ENCODE measurements around the gene RPTOR. TPM values are rescaled to one million over a fixed set of nuclear protein-coding genes. Genes with fewer than 3 reads are reported as not detected.

The RPTOR gene
- total RNA-seq, 2 experiments from 2014 or later: 48.1 to 87.8 TPM

DNA sequence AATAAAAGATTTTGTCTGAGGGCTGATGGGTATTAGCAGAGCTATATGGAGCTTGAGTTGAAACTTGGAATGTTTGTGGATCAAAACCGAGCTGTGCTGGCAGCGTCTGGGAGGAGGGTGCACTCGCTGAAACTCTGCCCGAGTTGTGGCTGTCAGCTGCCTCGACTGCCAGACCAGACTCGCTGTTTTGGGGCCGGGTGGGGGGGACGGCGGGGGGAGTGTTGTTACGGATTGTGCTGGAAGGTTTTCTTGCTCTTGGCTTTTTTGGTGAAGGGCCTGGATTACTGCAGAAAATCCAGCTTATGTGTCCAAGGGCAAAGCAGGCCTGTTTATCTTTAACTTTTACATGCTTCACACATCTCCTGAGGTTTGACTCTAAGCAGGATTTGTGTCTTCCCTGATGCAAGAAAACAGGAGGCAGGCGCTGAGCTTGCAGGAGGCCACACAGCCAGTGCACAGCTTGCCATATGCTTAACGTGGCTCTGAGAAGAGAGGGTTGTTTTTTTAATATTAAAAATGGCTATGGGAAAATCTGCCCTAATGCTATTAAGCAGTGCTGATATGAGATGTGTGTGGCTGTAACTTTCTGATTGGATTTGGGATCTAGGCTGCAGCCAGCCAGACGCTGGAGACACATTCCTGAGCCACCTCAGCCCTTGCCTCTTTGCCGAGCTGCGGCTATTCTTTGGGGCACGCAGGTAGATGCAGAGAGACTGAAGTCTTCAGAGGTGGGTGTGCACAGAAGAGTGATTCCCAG is 20.5 kb upstream of the RPTOR start:
- Histone ChIP-seq H4K20me1 (ENCODE audit: insufficient read depth, low read length) (no peaks in the 10 kb centered on the region), H3K27ac (ENCODE audit: low read depth, low read length, poor library complexity, severe bottlenecking) (no peak overlapping the region), H3K36me3 (ENCODE audit: insufficient read depth, low read length) (no peaks in the 10 kb centered on the region), H3K9me3 (ENCODE audit: low read length) (no peaks in the 10 kb centered on the region), H3K4me1 (ENCODE audit: insufficient read depth, low read length, poor library complexity, severe bottlenecking) (no peaks in the 10 kb centered on the region), H2AFZ (ENCODE audit: low read length) (no peak overlapping the region), H3K79me2 (ENCODE audit: insufficient read depth, low read depth, low read length) (no peaks in the 10 kb centered on the region), H3K9me2 (ENCODE audit: insufficient read depth, low read length) (no peaks in the 10 kb centered on the region), H3K4me3 (ENCODE audit: low read depth, low read length, poor library complexity, severe bottlenecking) (no peak overlapping the region), H3K4me2 (ENCODE audit: low read length) (no peak overlapping the region)
- ChIA-PET POLR2A (no interaction called here), CTCF (ENCODE audit: unreplicated experiment) (no interaction called here)
- no peak for DNase-seq (ENCODE audit: low spot score)
- BruUV-seq (replicated peaks): no TSS peak
- intact Hi-C loops (cut with micrococcal nuclease; ENCODE audit: unreplicated experiment): no loop called here
- TF ChIP-seq, protein P1, sequence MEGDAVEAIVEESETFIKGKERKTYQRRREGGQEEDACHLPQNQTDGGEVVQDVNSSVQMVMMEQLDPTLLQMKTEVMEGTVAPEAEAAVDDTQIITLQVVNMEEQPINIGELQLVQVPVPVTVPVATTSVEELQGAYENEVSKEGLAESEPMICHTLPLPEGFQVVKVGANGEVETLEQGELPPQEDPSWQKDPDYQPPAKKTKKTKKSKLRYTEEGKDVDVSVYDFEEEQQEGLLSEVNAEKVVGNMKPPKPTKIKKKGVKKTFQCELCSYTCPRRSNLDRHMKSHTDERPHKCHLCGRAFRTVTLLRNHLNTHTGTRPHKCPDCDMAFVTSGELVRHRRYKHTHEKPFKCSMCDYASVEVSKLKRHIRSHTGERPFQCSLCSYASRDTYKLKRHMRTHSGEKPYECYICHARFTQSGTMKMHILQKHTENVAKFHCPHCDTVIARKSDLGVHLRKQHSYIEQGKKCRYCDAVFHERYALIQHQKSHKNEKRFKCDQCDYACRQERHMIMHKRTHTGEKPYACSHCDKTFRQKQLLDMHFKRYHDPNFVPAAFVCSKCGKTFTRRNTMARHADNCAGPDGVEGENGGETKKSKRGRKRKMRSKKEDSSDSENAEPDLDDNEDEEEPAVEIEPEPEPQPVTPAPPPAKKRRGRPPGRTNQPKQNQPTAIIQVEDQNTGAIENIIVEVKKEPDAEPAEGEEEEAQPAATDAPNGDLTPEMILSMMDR (conservative IDR thresholded peaks at IDR 0.05; ENCODE audit: low read length): no peak
- no peak for TF ChIP-seq EZH2phosphoT487 (IDR thresholded peaks at IDR 0.05; ENCODE audit: borderline replicate concordance, low read depth, low read length)

DNA sequence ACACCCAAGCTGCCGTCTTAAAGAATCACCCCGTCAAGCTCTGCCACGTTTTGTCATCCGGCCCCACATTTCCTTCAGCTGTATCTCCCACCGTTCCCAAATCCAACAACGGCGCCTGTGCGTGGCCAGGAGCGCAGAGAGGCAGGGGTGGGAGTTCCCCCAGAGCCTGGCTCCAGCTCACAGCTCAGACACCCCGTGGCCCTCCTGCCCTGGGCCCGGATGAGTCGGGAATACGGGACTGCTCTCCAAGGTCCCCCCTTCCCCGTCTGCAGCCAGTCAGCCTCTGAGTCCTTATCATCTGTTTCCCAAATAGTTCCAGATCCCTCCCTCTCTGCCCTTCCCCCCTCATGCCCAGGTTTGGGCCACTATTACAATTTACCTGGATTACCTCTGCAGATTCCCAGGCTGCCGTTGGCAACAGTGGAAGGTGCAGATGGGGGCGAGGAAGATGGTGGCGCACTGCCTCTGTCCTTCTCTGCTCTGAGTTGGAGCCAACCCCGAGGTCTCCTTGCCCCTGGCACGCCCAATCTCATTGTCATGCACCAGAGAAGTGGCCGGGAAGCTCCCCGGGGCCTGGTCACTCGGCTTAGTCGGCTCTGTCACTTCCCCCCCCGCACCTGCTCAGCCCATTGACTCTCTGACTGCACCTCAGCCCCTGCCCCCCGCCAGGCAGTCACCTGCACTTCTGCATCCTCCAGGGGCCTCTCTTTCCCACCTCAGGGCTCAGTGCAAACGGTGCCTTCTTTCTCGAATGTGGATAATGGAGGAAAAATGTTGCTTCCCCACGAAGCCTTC is 18.3 kb upstream of the RPTOR start:
- Histone ChIP-seq H3K4me3 (ENCODE audit: low read depth, low read length, poor library complexity, severe bottlenecking) (no peak overlapping the region), H3K36me3 (ENCODE audit: insufficient read depth, low read length) (no peaks in the 10 kb centered on the region), H3K79me2 (ENCODE audit: insufficient read depth, low read depth, low read length) (no peaks in the 10 kb centered on the region), H3K4me1 (ENCODE audit: insufficient read depth, low read length, poor library complexity, severe bottlenecking) (no peaks in the 10 kb centered on the region), H4K20me1 (ENCODE audit: insufficient read depth, low read length) (no peaks in the 10 kb centered on the region), H3K9me3 (ENCODE audit: low read length) (no peaks in the 10 kb centered on the region), H3K4me2 (ENCODE audit: low read length) (no peak overlapping the region), H2AFZ (ENCODE audit: low read length) (no peak overlapping the region), H3K27ac (ENCODE audit: low read depth, low read length, poor library complexity, severe bottlenecking) (no peak overlapping the region), H3K9me2 (ENCODE audit: insufficient read depth, low read length) (no peaks in the 10 kb centered on the region)
- no peak for DNase-seq (ENCODE audit: low spot score)
- CTCF ChIA-PET (ENCODE audit: unreplicated experiment): no interaction called here
- intact Hi-C loops (cut with micrococcal nuclease; ENCODE audit: unreplicated experiment): no loop called here
- TF ChIP-seq, protein P1 (conservative IDR thresholded peaks at IDR 0.05; ENCODE audit: low read length): no peak
- no peak for TF ChIP-seq EZH2phosphoT487 (IDR thresholded peaks at IDR 0.05; ENCODE audit: borderline replicate concordance, low read depth, low read length)
- BruUV-seq (replicated peaks): no TSS peak
- POLR2A ChIA-PET: no interaction called here

Data from OCI-LY7 (cell line).